IPS-18a (cell line): ENCODE results near the gene CABP2.

ENCODE experiments used
- H3K27ac ChIP-seq: one replicate; pipeline ENCODE4 v1.5.1; 2013; ENCODE audit warnings: low read length
- H3K27me3 ChIP-seq: one replicate; pipeline ENCODE4 v1.6.1; 2013; ENCODE audit warnings: mild to moderate bottlenecking, low read length; ENCODE audit not compliant: control insufficient read depth, insufficient read depth
- H3K36me3 ChIP-seq: one replicate; pipeline ENCODE4 v1.6.1; 2013; ENCODE audit warnings: low read depth, low read length; ENCODE audit not compliant: control insufficient read depth
- H3K4me1 ChIP-seq: one replicate; pipeline ENCODE4 v1.6.1; 2013; ENCODE audit warnings: low read depth, low read length; ENCODE audit not compliant: control insufficient read depth
- H3K4me3 ChIP-seq: one replicate; pipeline ENCODE4 v1.5.1; 2013; ENCODE audit warnings: low read length
- H3K9ac ChIP-seq: one replicate; pipeline ENCODE4 v1.6.1; 2013; ENCODE audit warnings: mild to moderate bottlenecking, low read length, moderate library complexity
- H3K9me3 ChIP-seq: one replicate; pipeline ENCODE4 v1.6.1; 2013; ENCODE audit warnings: low read depth, low read length; ENCODE audit not compliant: control insufficient read depth

Gene CABP2

GRCh38 chr11:67497656-67498291 is 25.5 kb downstream of the CABP2 start:
- Histone ChIP-seq H3K4me1 (no peaks in the 10 kb centered on the region), H3K4me3 (no peak overlapping the region), H3K36me3 (no peaks in the 10 kb centered on the region), H3K27ac (no peak overlapping the region), H3K9me3 (no peaks in the 10 kb centered on the region), H3K9ac (no peak overlapping the region), H3K27me3 (peaks cover under 1% of the 10 kb centered on the region)

GRCh38 chr11:67496113-67496512 is 27.1 kb downstream of the CABP2 start:
- Histone ChIP-seq H3K27me3 (no peaks in the 10 kb centered on the region), H3K36me3 (peaks cover 11% of the 10 kb centered on the region), H3K4me3 (no peak overlapping the region), H3K9ac (no peak overlapping the region), H3K27ac (no peak overlapping the region), H3K4me1 (no peaks in the 10 kb centered on the region), H3K9me3 (no peaks in the 10 kb centered on the region)

- H3K9ac ChIP-seq, result no peak overlapping the region
Measured at GRCh38 chr11:67495234-67496005, 27.8 kb downstream of the CABP2 start.

GRCh38 chr11:67494371-67495233 is 28.6 kb downstream of the CABP2 start:
- Histone ChIP-seq H3K9me3 (no peaks in the 10 kb centered on the region), H3K36me3 (peaks cover 13% of the 10 kb centered on the region), H3K27me3 (no peaks in the 10 kb centered on the region), H3K4me3 (no peak overlapping the region), H3K27ac (no peak overlapping the region), H3K9ac (no peak overlapping the region), H3K4me1 (no peaks in the 10 kb centered on the region)

More at GRCh38 chr11:67495234-67496005, 27.8 kb downstream of the CABP2 start:
- Histone ChIP-seq H3K9me3 (no peaks in the 10 kb centered on the region), H3K4me3 (no peak overlapping the region), H3K4me1 (no peaks in the 10 kb centered on the region), H3K27me3 (no peaks in the 10 kb centered on the region), H3K36me3 (peaks cover 13% of the 10 kb centered on the region), H3K27ac (no peak overlapping the region)

GRCh38 chr11:67493548-67494370 is 29.5 kb downstream of the CABP2 start:
- Histone ChIP-seq H3K27me3 (no peaks in the 10 kb centered on the region), H3K27ac (no peak overlapping the region)

GRCh38 chr11:67492801-67493547 is 30.3 kb downstream of the CABP2 start:
- no peak overlapping the region for H3K9ac ChIP-seq
- H3K27ac ChIP-seq, result no peak overlapping the region
- no peaks in the 10 kb centered on the region for H3K9me3 ChIP-seq
- H3K27me3 ChIP-seq, result no peaks in the 10 kb centered on the region
- H3K36me3 ChIP-seq, result peaks cover 13% of the 10 kb centered on the region
- no peaks in the 10 kb centered on the region for H3K4me1 ChIP-seq
- H3K4me3 ChIP-seq, result no peak overlapping the region

More at GRCh38 chr11:67493548-67494370, 29.5 kb downstream of the CABP2 start:
- H3K4me1 ChIP-seq, result no peaks in the 10 kb centered on the region
- no peak overlapping the region for H3K9ac ChIP-seq
- H3K9me3 ChIP-seq, result no peaks in the 10 kb centered on the region
- H3K4me3 ChIP-seq, result no peak overlapping the region
- H3K36me3 ChIP-seq, result peaks cover 13% of the 10 kb centered on the region

GRCh38 chr11:67492069-67492727 is 31.0 kb downstream of the CABP2 start:
- Histone ChIP-seq H3K27ac (no peak overlapping the region), H3K9me3 (no peaks in the 10 kb centered on the region), H3K9ac (no peak overlapping the region), H3K27me3 (no peaks in the 10 kb centered on the region), H3K4me1 (no peaks in the 10 kb centered on the region), H3K4me3 (no peak overlapping the region), H3K36me3 (peaks cover 13% of the 10 kb centered on the region)

- Histone ChIP-seq H3K27me3 (no peaks in the 10 kb centered on the region), H3K36me3 (peaks cover 13% of the 10 kb centered on the region), H3K4me3 (no peak overlapping the region), H3K4me1 (no peaks in the 10 kb centered on the region), H3K9ac (no peak overlapping the region), H3K9me3 (no peaks in the 10 kb centered on the region), H3K27ac (no peak overlapping the region)
Measured at GRCh38 chr11:67491276-67492068, 31.8 kb downstream of the CABP2 start.

- Histone ChIP-seq H3K36me3 (peaks cover 13% of the 10 kb centered on the region), H3K4me3 (no peak overlapping the region), H3K27me3 (no peaks in the 10 kb centered on the region), H3K9me3 (no peaks in the 10 kb centered on the region), H3K4me1 (no peaks in the 10 kb centered on the region), H3K27ac (no peak overlapping the region), H3K9ac (no peak overlapping the region)
Measured at GRCh38 chr11:67490727-67491065, 32.5 kb downstream of the CABP2 start.
